ENCODE data around the gene VCPKMT.

- TF ChIP-seq EP300 (IDR thresholded peaks at IDR 0.05; ENCODE audit: borderline replicate concordance): no peak
- no peak for TF ChIP-seq RAD21 (IDR thresholded peaks at IDR 0.05; ENCODE audit: low read depth)
- TF ChIP-seq, protein P1, sequence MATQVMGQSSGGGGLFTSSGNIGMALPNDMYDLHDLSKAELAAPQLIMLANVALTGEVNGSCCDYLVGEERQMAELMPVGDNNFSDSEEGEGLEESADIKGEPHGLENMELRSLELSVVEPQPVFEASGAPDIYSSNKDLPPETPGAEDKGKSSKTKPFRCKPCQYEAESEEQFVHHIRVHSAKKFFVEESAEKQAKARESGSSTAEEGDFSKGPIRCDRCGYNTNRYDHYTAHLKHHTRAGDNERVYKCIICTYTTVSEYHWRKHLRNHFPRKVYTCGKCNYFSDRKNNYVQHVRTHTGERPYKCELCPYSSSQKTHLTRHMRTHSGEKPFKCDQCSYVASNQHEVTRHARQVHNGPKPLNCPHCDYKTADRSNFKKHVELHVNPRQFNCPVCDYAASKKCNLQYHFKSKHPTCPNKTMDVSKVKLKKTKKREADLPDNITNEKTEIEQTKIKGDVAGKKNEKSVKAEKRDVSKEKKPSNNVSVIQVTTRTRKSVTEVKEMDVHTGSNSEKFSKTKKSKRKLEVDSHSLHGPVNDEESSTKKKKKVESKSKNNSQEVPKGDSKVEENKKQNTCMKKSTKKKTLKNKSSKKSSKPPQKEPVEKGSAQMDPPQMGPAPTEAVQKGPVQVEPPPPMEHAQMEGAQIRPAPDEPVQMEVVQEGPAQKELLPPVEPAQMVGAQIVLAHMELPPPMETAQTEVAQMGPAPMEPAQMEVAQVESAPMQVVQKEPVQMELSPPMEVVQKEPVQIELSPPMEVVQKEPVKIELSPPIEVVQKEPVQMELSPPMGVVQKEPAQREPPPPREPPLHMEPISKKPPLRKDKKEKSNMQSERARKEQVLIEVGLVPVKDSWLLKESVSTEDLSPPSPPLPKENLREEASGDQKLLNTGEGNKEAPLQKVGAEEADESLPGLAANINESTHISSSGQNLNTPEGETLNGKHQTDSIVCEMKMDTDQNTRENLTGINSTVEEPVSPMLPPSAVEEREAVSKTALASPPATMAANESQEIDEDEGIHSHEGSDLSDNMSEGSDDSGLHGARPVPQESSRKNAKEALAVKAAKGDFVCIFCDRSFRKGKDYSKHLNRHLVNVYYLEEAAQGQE (IDR thresholded peaks at IDR 0.05; ENCODE audit: low read depth): no peak
- TF ChIP-seq YY1 (IDR thresholded peaks at IDR 0.05; ENCODE audit: low read depth): no peak
- TF ChIP-seq NFIC (IDR thresholded peaks at IDR 0.05): no peak
- TF ChIP-seq TAF1 (IDR thresholded peaks at IDR 0.05; ENCODE audit: low read depth): no peak
- TF ChIP-seq, protein P2, sequence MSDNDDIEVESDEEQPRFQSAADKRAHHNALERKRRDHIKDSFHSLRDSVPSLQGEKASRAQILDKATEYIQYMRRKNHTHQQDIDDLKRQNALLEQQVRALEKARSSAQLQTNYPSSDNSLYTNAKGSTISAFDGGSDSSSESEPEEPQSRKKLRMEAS (IDR thresholded peaks at IDR 0.05): no peak
- no peak for TF ChIP-seq FOXM1 (IDR thresholded peaks at IDR 0.05; ENCODE audit: borderline replicate concordance, low read depth)
- no peak for TF ChIP-seq TCF12 (IDR thresholded peaks at IDR 0.05; ENCODE audit: low read depth)
- TF ChIP-seq CEBPB (IDR thresholded peaks at IDR 0.05): no peak
- TF ChIP-seq TEAD4 (IDR thresholded peaks at IDR 0.05): no peak
- no peak for TF ChIP-seq ZBTB7A (IDR thresholded peaks at IDR 0.05; ENCODE audit: low read depth)
- TF ChIP-seq, protein P3, sequence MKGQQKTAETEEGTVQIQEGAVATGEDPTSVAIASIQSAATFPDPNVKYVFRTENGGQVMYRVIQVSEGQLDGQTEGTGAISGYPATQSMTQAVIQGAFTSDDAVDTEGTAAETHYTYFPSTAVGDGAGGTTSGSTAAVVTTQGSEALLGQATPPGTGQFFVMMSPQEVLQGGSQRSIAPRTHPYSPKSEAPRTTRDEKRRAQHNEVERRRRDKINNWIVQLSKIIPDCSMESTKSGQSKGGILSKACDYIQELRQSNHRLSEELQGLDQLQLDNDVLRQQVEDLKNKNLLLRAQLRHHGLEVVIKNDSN (IDR thresholded peaks at IDR 0.05): no peak
Observed at GRCh38 chr14:50139192-50139591, 22.8 kb upstream of the VCPKMT start.
